GM21619 (cell line): ENCODE results near the gene KCNK5.

Source experiments
- ATAC-seq: cut with Tn5 transposase; IDR thresholded peaks from one replicate; pipeline ENCODE4 v1.9.1; 2021; ENCODE audit not compliant: unreplicated experiment

Gene KCNK5

DNA sequence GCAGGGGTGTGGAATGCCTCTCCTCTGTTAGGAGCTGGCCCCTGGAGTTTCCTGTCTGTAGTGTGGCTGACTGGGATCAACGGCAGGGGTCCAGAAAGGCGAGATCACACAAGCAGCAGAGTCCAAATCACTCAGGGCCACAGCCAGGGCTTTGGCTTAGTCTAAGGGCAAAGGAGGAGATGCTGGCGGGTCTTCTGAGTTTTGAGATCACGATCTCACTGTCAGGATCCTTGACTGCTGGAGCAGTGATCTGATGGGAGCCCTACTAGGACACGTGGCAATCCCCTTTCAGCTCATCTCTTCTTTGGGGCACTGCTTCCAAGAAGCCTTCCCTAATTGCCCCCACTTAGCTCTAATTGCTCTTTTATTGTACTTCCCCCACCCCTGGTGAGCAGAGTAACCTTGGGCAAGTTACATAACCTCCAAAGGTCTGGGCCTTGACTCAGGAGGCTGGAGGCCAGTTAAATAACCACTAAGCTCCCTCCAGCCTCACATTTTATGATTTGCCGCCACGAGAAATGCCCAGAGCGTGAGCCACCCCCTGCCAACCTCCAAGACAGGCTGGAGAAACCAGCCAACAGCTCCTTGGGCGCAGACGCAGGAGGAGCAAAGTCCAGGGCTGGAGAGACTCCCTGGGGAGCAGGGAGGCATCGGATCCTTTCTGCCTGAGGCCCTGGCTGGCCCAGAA is 12.0 kb downstream of the KCNK5 start:
- no peak for ATAC-seq

DNA sequence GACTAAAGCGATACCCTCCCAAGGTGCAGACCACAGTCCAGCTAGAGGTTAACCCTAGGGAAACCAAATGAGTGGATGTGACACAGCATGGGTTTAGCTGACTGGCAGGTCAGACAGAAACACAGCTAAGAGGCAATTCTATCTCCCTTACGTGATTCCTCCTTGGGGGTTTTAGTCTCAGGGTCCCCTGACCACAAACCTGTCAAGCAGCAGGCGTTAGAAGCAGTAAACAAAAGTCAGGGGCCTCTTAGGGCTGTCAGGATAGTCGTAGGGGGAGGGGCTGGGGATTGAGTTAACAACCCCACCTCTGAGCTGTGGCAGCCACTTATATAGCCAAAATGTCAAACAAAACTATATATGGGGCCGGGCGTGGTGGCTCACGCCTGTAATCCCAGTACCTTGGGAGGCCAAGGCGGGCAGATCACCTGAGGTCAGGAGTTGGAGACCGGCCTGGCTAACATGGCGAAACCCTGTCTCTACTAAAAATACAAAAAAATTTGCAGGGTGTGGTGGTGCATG is 13.6 kb downstream of the KCNK5 start:
- ATAC-seq = no peak

DNA sequence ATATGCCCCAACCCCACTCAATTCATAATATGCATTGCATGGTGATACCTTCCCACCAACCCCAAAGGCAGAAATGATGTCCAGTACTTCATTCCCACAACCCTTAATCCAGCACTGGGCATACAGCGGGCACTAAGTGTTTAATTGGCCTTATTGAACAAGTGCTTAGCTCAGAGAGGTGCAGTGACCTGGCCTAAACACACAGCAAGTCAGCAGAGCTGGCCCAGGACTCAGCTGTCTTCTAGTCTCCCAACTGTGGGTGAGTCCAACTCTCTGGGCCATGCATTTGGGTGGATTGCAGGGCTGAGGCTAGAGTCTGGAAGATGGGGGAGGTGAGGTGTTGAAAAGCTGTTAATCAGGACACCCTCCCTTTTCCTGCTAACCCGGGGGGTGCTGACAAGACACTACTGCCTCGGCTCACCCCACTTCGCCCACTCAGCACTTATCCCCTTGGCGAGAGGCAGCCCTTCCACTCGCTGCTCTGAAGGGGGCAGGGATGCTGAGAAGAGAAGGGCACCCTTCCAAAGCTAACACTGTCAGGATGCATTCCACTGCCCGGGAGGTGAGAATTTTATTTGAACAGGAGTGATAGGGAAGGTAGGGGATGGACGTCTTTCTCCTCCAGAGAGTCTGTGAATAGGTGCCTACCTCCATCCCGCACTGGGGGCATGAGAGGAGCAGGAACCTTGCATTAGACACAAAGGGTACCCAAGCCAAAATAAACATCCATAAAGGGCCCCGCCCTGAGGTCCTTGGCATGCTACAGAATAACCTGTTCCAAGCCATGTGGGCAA is 14.2 kb downstream of the KCNK5 start:
- ATAC-seq = no peak

DNA sequence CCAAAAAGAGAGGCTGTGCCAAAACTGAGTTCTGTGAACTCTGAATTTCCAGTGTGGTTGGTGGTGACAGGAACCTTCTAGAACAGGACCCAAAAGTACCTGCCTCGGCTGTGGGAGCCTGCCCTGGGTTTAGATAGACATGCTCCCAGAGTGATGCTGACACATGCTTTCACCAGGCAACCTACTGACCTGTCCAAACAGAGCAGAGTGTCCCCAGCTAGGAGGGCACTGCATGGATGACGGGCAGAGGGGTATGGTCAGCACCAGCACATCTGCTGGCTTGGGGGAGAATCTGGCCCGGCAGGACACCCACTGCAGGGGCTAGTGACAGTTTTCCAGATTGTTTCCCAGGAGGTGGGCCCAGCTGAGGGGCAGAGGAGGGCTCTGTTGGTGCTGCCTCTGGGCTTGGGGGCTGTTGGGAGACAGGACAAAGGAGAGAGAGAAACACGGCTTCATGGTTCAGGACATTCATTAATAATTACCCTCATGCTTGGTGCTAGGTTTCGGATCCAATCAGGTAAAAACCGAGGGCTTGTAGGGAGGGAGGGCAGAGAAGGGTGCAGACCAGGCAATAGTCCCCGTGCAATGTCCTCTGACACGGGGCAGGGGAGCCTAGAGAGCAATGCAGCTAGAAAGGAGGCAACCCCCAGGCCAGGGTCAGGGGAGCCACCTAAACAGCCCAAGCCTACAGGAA is 15.0 kb downstream of the KCNK5 start:
- ATAC-seq = no peak

DNA sequence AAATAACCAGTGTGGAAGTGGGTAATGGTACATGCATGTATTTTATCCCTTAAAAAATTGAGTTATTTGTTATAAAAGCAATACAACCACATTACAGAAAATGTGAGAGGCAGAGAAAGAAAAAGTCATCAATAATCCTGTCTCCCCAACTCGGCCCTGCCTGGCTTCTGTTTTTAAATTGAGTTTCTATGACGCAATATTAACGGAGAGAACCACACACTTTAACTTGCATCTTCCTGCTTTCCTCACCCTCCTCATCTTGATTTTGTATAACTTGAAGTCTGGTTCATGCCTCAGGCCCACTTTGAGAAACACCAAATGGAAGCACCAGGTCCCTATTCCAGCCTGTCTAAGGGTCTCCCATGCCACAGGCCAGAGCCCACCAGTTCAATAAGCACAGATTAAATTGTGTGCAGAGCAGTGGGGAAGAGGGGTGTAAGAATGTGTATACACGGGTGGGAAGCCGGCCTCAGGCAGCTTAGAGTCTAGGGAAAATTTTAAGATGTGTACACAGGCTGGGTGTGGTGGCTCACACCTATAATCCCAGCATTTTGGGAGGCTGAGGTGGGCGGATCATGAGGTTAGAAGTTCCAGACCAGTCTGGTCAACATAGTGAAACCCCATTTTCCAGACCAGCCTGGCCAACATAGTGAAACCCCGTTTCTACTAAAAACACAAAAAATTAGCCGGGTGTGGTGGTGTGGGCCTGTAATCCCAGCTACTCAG is 15.9 kb downstream of the KCNK5 start:
- no peak for ATAC-seq

DNA sequence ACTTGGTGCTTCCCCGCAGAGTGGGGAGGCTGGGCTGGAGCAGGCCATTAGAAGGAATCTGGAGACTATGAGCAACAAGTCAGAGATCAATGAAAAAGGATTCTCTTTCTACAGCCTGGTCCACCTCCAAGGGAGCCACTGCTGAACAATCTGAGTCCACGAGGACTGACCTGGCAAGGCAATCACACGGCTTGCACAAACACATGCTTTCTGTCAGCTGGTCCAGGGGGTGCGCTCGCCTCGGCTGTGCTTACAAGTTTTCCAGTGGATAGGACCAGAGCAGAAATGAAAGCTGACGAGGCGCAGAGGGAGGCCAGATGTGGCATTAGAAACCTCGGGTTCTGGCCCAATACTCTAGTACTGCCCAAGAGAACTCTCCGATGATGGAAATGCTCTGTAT is 18.1 kb downstream of the KCNK5 start:
- no peak for ATAC-seq

DNA sequence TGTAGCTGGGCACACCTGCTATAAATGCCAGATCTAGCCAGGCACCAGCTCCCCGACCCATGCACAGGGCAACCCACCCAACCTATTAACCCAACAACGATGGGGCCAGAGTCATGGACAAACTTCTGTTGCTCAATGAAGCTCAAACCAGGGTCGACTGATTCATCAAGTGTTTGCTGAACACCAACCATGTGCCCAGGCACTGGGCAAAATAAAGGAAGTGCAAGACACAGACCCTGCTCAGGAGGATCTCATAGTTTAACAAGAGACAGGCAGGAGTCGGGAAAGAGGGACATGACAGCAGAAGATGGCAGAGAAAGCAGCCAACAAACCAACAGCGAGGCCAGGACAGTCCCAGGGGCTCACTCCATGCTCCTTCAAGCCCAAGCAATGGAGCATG is 18.8 kb downstream of the KCNK5 start:
- no peak for ATAC-seq

DNA sequence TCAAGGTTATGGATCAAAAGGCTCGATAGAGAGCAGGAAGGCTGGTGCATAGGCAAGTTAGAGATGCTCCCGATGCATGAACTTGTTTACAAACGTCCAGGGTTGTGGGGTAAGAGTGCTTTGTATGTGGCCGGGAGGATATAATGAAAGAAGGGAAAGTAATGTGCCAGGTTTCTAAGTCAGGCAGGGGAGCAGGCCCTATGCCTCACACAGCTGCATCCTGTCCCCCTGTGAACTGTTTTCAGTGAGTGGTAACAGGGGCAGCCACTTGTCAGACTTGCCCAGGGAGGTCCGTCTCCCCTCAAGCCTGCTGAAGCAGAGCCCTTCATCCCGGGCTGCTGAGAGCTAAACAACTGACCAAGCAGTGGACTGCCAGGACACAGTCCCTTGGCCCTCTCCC is 19.4 kb downstream of the KCNK5 start:
- no peak for ATAC-seq

DNA sequence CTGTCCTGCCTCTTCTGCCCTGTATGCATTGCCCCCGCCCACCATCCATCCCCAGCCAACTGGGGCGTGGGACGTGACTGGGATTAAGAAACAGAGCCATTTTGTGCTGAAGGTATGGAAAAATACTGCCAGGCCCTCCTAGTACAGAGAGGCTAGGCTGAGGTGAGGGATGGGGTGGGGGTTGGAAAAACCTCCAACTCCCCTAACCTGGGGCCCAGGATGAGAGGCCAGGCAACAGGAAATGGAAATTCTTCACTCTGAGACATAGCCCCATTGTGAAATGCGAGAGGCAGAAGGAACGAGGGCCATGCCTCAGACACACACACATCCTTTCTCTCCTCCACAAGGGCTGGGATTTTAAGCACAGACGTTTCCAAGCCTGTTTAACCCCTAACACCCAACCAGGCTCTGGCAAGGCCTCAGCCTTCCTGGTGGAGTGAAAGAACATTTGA is 19.9 kb downstream of the KCNK5 start:
- no peak for ATAC-seq

DNA sequence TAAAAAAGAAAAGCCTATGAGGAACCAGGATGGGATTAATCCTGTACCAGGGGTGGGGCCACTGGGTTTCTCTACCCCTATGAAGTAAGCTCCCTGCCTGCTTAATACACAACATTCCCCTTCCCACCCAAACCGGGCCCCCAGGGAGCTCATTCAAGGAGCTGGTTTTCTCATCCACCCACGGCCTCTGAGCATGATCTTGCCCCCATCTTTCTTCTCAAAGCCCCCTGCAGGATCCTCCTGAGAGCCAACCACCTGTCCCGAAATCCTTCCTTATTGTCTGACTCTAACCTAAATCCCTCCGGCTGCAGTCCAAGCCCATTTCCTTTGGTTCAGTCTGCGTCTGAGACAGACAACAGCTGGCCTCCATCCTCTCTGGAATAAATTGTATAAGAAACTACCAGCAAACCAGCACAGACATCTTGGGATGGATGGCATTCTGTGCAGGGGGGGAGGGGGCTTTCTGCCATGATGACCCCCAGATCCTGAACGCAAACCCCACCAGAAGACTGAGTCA is 21.0 kb downstream of the KCNK5 start:
- ATAC-seq = no peak

DNA sequence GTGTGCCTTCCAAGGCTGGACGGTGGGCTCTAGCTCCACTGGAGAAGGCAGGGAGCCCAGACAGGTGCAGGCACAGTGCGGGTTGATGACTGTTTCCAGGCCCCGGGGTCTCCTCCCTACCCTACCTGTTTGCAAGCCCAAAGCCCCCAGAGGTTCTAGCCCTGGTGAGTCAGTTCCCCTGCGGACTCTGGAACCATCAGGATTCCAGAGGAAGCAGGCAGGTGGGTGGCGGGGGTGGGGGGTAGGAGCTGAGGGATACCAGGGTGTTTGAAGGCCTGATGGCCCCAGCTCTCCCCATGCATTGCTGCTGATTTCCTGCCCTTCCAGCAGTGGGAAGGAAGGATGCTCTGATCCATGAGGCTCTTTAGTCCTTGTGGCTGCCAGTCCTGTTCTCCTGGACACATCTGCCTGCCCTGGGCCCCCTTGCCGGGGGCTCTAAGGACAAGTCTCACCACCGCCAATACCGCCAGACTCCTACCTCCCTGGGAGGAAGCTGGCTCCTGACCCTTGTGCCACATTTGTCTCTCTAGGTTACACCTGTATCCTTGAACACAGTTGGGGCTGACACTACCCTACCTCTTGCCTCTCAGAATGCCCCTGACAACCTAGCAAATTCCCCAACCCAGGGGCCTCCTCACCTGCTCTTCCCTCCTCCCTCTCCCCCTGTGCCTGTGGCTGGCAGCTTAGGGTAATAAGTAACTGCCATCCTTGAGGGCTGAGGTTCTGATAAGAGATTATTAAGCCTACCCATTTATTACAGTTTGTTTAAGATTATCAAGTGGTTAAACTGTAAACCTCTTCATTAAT is 21.7 kb downstream of the KCNK5 start:
- no peak for ATAC-seq

DNA sequence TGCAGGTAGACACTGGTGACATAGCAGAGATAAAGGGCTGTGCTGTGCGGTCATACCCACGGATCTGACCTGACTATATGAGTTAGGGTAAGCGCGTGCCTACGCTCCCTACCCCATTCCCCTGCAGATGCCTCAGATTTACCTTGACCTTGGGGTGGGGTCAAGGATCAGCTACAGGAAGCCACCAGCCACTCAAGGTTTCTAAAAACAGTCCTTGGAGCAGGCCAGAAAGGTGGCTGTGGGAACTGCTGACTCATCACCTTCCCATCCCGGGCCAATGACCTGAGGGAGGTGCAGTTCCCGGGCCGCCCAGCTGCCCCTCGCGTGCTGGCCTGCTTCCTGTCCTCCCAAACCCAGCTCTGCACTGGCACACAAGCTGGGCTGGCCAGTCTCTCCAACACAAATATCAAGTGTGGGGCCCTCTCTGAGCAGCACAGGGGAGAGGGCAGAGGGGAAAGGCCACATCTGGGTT is 23.0 kb downstream of the KCNK5 start:
- no peak for ATAC-seq

DNA sequence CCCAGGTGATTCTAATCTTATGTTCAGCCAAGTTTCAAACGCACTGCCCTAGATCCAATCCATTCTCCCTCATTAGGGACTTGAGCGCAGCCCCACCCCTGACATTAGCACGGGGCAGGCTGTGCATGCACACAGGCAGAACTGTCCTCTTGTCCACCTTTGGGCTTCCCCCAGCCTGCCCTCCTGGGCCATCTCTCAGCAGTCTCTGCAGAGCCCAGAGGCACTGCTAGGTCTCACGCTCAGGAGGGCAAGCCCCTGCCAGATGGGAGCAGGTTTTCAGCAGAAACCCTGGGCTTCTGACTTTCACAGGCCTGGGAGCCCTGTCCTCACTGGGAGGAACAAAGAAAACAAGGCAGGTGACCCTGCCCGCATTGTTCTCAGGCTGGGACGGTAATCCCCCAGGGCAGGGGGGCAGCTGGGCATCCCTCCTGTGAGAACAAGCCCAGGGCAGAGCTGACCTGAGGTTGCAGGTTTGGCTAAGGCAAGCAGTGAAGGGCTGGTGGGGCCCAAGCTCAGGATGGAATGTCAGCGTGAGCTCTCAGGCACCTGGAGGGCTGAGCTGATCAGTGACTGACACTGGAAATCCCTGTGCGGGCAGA is 24.5 kb downstream of the KCNK5 start:
- no peak for ATAC-seq

DNA sequence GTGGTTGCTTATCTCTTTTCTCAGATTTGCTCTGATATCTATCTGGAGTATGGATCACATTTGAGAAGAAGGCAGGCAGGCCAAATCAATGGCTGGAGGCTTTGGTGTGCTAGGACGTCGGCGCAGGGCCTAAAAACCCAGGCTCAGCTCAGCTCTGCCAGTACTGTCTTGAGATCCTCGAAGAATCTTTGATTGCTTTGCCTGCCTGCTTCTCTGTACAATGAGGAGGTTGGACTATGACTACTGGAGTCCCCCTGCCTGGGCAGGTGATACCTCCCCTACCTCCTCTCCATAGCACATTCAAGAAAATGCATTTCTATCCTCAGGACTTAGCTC is 25.1 kb downstream of the KCNK5 start:
- no peak for ATAC-seq

DNA sequence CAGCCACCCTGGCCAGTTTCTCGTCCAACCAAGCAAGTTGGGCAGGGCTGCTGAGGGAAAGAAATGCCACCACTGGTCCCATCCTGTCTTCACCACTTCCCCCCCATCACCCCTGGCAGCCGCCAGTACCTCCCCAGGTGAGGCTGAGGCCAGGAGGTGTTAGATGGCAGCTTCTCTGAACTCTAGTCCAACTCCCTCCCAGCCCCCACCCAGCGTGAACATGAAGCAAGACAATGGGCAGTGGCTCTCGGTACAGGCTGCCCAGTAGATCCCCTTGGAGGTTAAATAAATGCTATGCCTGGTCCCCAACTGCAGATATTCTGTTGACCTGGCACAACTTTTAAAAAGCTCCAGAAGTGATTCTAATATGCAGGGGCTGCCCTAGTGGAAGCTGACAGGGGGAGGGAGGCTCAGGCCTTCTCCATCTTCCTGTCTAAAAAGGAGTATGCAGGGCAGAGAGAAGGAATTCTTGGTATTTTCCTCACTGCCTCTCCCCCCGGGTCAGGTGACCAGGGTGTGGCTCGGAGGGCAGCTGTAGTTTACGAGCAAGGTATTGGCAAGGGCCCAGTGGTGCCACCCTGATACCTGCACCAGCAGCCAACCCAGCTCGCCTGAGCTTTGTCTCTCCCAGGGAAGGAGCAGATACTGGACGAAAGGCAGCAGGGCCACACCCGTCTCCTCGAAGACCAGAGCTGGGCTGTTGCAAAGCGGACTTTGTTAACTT is 25.7 kb downstream of the KCNK5 start:
- no peak for ATAC-seq

DNA sequence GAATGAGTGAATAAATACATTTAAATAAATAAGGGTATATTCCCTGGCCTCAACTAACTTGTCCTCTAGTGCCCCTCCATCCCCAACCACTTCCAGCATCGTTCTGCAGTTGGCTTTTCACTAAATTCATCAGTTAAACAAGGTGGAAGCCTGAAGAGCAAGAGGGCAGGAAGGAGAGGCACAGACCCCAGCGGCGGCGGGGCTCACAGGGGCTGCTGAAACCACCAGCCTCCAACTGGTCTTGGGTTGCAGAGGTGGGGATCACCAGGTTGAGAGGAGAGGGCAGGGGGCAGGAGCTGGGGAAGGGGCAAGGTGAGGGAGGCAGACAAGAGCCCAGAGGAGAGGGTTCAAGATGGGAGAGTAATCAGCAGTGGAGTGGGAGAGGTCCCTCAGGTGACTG is 27.1 kb downstream of the KCNK5 start:
- no peak for ATAC-seq

DNA sequence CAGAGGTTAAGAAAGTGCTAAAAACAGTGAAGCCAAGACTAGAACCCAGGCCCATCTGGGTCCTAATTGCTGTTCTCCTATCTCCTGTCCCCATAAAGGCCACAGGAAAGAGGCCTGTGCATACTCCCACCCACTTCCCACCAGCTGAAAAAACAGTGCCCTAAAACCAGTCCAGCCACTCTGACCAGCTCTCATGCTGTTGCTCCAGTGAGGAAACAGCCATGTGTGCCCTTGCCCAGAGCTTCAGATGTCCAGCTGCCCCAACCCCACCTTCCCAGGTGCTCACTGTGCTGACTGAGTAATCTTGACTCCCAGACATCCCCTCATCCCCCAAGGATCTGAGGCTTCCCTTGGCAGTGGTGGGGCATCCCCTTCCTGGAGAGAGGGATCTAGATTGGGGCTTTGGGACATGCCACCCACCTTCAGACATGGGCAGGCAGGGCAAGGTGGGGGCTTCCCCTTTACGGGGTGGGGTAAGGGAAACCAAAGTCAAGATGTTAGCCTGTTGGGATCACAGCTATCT is 28.7 kb downstream of the KCNK5 start:
- ATAC-seq = no peak

DNA sequence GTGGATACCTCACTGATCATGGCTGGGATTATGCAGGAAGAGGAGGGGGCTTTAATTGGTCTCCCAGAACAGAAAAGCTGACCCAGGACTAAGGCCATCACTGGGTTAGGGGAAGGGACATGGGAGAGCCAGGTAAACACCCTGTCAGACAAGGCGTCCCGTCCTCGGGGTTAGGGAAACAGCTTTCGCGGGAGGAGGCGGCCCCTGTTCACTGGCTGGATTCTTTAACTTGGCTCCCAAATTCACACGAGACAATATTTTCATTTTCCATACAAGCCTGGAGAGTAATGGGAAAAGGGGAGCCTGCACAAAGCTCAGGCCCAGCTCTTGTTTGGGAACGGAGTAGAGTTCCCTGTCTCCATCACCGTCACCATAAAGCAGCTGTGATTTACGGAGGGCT is 29.3 kb downstream of the KCNK5 start:
- ATAC-seq = no peak
